ENCODE measurements around the gene HSD17B14. TPM values are rescaled to one million over a fixed set of nuclear protein-coding genes. Genes with fewer than 3 reads are reported as not detected.

Gene HSD17B14
- total and polyA plus RNA-seq, 9 of the 15 experiments (the other 6 are each of a cell fraction or from before 2014, with no cell fraction given): 0.16 TPM; not detected in 8

- peak; percentile 47; the same call in 1 of the 2 replicates for TF ChIP-seq ZBTB33 (CRISPR knock-in tag; IDR thresholded peaks at IDR 0.05)
- no peak for TF ChIP-seq ZNF12 (CRISPR knock-in tag; IDR thresholded peaks at IDR 0.05)
- peak; percentile 85 for TF ChIP-seq ATF7 (IDR thresholded peaks at IDR 0.05)
- peak; percentile 90 for TF ChIP-seq USF2 (CRISPR knock-in tag; IDR thresholded peaks at IDR 0.05)
- no peak for TF ChIP-seq ZNF398 (CRISPR knock-in tag; IDR thresholded peaks at IDR 0.05)
- no peak for TF ChIP-seq NFXL1 (CRISPR knock-in tag; IDR thresholded peaks at IDR 0.05)
- no peak for TF ChIP-seq ARHGAP35 (IDR thresholded peaks at IDR 0.05; ENCODE audit: partially characterized antibody)
- no peak for TF ChIP-seq GTF2B (IDR thresholded peaks at IDR 0.05; ENCODE audit: extremely low read depth, insufficient read length)
- TF ChIP-seq MITF (IDR thresholded peaks at IDR 0.05): peak; percentile 73; the same call in 1 of the 2 replicates
- TF ChIP-seq AFF4 (CRISPR knock-in tag; IDR thresholded peaks at IDR 0.05): no peak
Measured at GRCh38 chr19:48780631-48781391, 55.5 kb downstream of the HSD17B14 start (continued).

Measured in K562 (cell line).